Measurements from ENCODE around the gene RAET1E.
"Not testable (repeated sequence)": the region's sequence is repeated elsewhere in the genome, so short reads cannot be mapped to it uniquely, and the experiment has no call there.

GRCh38 chr6:149938013-149938570, 40.2 kb upstream of the RAET1E start:
- TF ChIP-seq CTCF (IDR thresholded peaks at IDR 0.05): peak; percentile 25
- not testable (repeated sequence) for TF ChIP-seq EZH2 (IDR thresholded peaks at IDR 0.05; ENCODE audit: borderline replicate concordance, insufficient read depth, low read depth, low read length, poor library complexity, severe bottlenecking)

Data from B cell (primary cell).